Spinal cord (tissue), 10 donors: ENCODE results near the gene FMN1. TPM values are rescaled to one million over a fixed set of nuclear protein-coding genes. Genes with fewer than 3 reads are reported as not detected.

Experiments
- DNase-seq, 6 donors: peaks; one replicate each; pipeline versions ENCODE4 v3.0.0 to v3.0.0-alpha.2; 2013 to 2015; ENCODE audit warnings: low spot score in 6 of 6, low read depth in 4 of 6
- H3K27ac ChIP-seq: one replicate; pipeline ENCODE4 v1.5.1; 2013; ENCODE audit warnings: low read depth, low read length, control low read depth
- H3K27me3 ChIP-seq: one replicate; pipeline ENCODE4 v1.6.1; 2013; ENCODE audit warnings: low read length; ENCODE audit not compliant: control insufficient read depth, insufficient read depth
- H3K36me3 ChIP-seq: one replicate; pipeline ENCODE4 v1.6.1; 2013; ENCODE audit warnings: low read length; ENCODE audit not compliant: control insufficient read depth, insufficient read depth
- H3K4me1 ChIP-seq: one replicate; pipeline ENCODE4 v1.6.1; 2013; ENCODE audit warnings: low read length; ENCODE audit not compliant: control insufficient read depth, insufficient read depth
- H3K4me3 ChIP-seq: one replicate; pipeline ENCODE4 v1.5.1; 2013; ENCODE audit warnings: low read depth, low read length, control low read depth
- H3K9me3 ChIP-seq: one replicate; pipeline ENCODE4 v1.6.1; 2013; ENCODE audit warnings: low read length; ENCODE audit not compliant: control insufficient read depth, insufficient read depth
- WGBS: methylation state at CpG from one replicate; pipeline ENCODE4 v1.1.5; 2013; ENCODE audit warnings: missing lambda C conversion rate; ENCODE audit not compliant: insufficient coverage; 5-methylcytosine and 5-hydroxymethylcytosine counted together
- polyA plus RNA-seq, 2 donors: library from polyadenylated mRNA; unstranded; fragments of 120-200 nt; gene quantifications; one replicate each; pipeline ENCODE4 v1.2.1, GENCODE V29; 2013; ENCODE audit not compliant: insufficient read length in 2 of 2
- total RNA-seq, 2 donors: library from RNA; depleted of rRNA in 1 of 2; stranded (reverse); fragments of 120-200 nt in 1 of 2; fragments of >200 nt in 1 of 2; gene quantifications; one replicate each; pipeline versions ENCODE4 v1.2.3 to v1.2.4, GENCODE V29; 2013 to 2014
- donor health status: healthy.

Gene FMN1
- total and polyA plus RNA-seq, 4 donors = 1.00 to 5.7 (median 2.8) TPM

GRCh38 chr15:33089165-33089877, 105.2 kb downstream of the FMN1 start:
- no peaks in the 10 kb centered on the region for H3K27me3 ChIP-seq
- no peak overlapping the region for H3K4me3 ChIP-seq
- H3K27ac ChIP-seq = no peak overlapping the region
- H3K36me3 ChIP-seq = no peaks in the 10 kb centered on the region
- peaks cover 3% of the 10 kb centered on the region for H3K4me1 ChIP-seq
- WGBS = 86% methylated on average over 3 of the region's 7 CpGs
- H3K9me3 ChIP-seq = no peaks in the 10 kb centered on the region
- DNase-seq = no peak

GRCh38 chr15:33086500-33087121, 107.9 kb downstream of the FMN1 start:
- Histone ChIP-seq H3K9me3 (no peaks in the 10 kb centered on the region), H3K4me1 (no peaks in the 10 kb centered on the region), H3K27ac (no peak overlapping the region), H3K4me3 (no peak overlapping the region), H3K27me3 (no peaks in the 10 kb centered on the region), H3K36me3 (no peaks in the 10 kb centered on the region)
- WGBS = 0% methylated on average over 1 of the region's 4 CpGs
- peak in 4 of 6 donors; percentile 32 to 91 (median 58) for DNase-seq

GRCh38 chr15:33084661-33085060, 109.9 kb downstream of the FMN1 start:
- Histone ChIP-seq H3K27ac (no peak overlapping the region), H3K9me3 (no peaks in the 10 kb centered on the region), H3K4me1 (no peaks in the 10 kb centered on the region), H3K4me3 (no peak overlapping the region), H3K36me3 (no peaks in the 10 kb centered on the region), H3K27me3 (no peaks in the 10 kb centered on the region)
- no peak for DNase-seq
- 89% methylated on average over 2 of the region's 4 CpGs for WGBS

- Histone ChIP-seq H3K9me3 (no peaks in the 10 kb centered on the region), H3K27me3 (no peaks in the 10 kb centered on the region), H3K36me3 (no peaks in the 10 kb centered on the region), H3K4me3 (no peak overlapping the region), H3K4me1 (no peaks in the 10 kb centered on the region), H3K27ac (no peak overlapping the region)
- no CpG with 5 or more reads among the region's 6 CpGs for WGBS
- DNase-seq = no peak
Measured at GRCh38 chr15:33083232-33084081, 111.1 kb downstream of the FMN1 start.

- H3K27me3 ChIP-seq = no peaks in the 10 kb centered on the region
- no peak overlapping the region for H3K4me3 ChIP-seq
- no peaks in the 10 kb centered on the region for H3K36me3 ChIP-seq
- WGBS = no CpG with 5 or more reads among the region's 4 CpGs
- no peak overlapping the region for H3K27ac ChIP-seq
- no peaks in the 10 kb centered on the region for H3K4me1 ChIP-seq
- H3K9me3 ChIP-seq = no peaks in the 10 kb centered on the region
- DNase-seq = peak in 2 of 6 donors; percentile 44 to 81
Measured at GRCh38 chr15:33080006-33080405, 114.5 kb downstream of the FMN1 start.

GRCh38 chr15:33078607-33079006, 115.9 kb downstream of the FMN1 start:
- Histone ChIP-seq H3K36me3 (no peaks in the 10 kb centered on the region), H3K4me1 (no peaks in the 10 kb centered on the region), H3K27ac (no peak overlapping the region), H3K4me3 (no peak overlapping the region), H3K27me3 (no peaks in the 10 kb centered on the region), H3K9me3 (no peaks in the 10 kb centered on the region)
- 96% methylated on average over 2 of the region's 2 CpGs for WGBS
- DNase-seq = no peak

- Histone ChIP-seq H3K4me1 (no peaks in the 10 kb centered on the region), H3K36me3 (no peaks in the 10 kb centered on the region), H3K27ac (no peak overlapping the region), H3K27me3 (no peaks in the 10 kb centered on the region), H3K9me3 (no peaks in the 10 kb centered on the region), H3K4me3 (no peak overlapping the region)
- DNase-seq = no peak
- WGBS = 100% methylated on average over 1 of the region's 7 CpGs
Measured at GRCh38 chr15:33076937-33077336, 117.6 kb downstream of the FMN1 start.

- Histone ChIP-seq H3K9me3 (no peaks in the 10 kb centered on the region), H3K36me3 (no peaks in the 10 kb centered on the region), H3K27me3 (no peaks in the 10 kb centered on the region), H3K27ac (no peak overlapping the region), H3K4me3 (no peak overlapping the region), H3K4me1 (no peaks in the 10 kb centered on the region)
- WGBS = no CpG with 5 or more reads among the region's 3 CpGs
- DNase-seq = no peak
Measured at GRCh38 chr15:33074942-33075341, 119.6 kb downstream of the FMN1 start.

GRCh38 chr15:33074212-33074611, 120.3 kb downstream of the FMN1 start:
- Histone ChIP-seq H3K4me3 (no peak overlapping the region), H3K27ac (no peak overlapping the region), H3K4me1 (no peaks in the 10 kb centered on the region), H3K36me3 (no peaks in the 10 kb centered on the region), H3K9me3 (no peaks in the 10 kb centered on the region), H3K27me3 (no peaks in the 10 kb centered on the region)
- DNase-seq = peak in 1 of 6 donors; percentile 52
- WGBS = 80% methylated on average over 2 of the region's 3 CpGs
